ENCODE results near the gene MROH7. TPM values are rescaled to one million over a fixed set of nuclear protein-coding genes. Genes with fewer than 3 reads are reported as not detected.

The MROH7 gene
- total RNA-seq, 4 donors from 2014 or later, result 0.13 to 4.4 (median 0.60) TPM

DNA sequence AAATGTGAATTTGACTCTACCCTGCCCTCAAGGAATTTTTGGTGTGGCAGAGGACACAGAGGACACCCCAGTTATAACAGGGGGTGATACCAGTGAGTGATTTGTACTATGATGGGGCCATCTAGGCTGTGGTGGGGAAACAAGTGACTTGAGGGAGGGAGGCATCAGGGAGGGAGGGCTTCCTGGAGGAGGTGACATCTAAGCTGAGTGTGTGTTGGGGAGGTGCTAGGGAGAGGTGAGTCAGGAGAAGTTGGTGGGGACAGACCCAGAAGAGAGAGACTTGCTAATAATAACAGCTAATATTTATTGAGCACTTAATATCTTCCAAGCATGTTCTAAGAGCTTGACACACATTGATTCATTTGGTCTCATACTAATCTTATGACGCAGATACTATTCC is 54.2 kb downstream of the MROH7 start:
- intact Hi-C loops (cut with DNase I), result no loop called here
- H3K9me3 ChIP-seq, result no peaks in the 10 kb centered on the region
- H3K27ac ChIP-seq, result no peak overlapping the region
- DNase-seq, result no peak
- no peaks in the 10 kb centered on the region for H3K4me1 ChIP-seq
- no peaks in the 10 kb centered on the region for H3K36me3 ChIP-seq
- WGBS, 2 donors, result 74 to 90% methylated on average over 1 of the region's 1 CpG
- no peak for TF ChIP-seq POLR2A (IDR thresholded peaks at IDR 0.05)
- TF ChIP-seq, protein P1, sequence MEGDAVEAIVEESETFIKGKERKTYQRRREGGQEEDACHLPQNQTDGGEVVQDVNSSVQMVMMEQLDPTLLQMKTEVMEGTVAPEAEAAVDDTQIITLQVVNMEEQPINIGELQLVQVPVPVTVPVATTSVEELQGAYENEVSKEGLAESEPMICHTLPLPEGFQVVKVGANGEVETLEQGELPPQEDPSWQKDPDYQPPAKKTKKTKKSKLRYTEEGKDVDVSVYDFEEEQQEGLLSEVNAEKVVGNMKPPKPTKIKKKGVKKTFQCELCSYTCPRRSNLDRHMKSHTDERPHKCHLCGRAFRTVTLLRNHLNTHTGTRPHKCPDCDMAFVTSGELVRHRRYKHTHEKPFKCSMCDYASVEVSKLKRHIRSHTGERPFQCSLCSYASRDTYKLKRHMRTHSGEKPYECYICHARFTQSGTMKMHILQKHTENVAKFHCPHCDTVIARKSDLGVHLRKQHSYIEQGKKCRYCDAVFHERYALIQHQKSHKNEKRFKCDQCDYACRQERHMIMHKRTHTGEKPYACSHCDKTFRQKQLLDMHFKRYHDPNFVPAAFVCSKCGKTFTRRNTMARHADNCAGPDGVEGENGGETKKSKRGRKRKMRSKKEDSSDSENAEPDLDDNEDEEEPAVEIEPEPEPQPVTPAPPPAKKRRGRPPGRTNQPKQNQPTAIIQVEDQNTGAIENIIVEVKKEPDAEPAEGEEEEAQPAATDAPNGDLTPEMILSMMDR (IDR thresholded peaks at IDR 0.05), result no peak
- no peaks in the 10 kb centered on the region for H3K27me3 ChIP-seq
- H3K4me3 ChIP-seq, result no peak overlapping the region

DNA sequence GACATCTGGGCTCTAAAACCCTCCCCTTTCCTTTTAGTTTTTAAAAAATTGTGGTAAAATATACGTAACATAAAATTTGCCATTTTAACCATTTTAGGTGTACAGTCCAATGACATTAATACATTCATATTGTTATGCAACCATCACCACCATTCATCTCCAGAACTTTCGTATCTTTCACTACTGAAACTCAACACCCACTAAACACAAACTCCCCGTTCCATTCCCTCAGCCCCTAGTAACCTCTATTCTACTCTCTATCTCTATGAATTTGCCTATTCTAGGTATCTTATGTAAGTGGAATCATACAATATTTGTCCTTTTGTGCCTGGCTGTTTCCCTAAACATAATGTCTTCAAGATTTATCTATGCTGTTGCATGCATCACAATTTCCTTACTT is 54.7 kb downstream of the MROH7 start:
- H3K27me3 ChIP-seq, result no peaks in the 10 kb centered on the region
- 70 to 73% methylated on average over 3 of the region's 3 CpGs for WGBS, 2 donors
- intact Hi-C loops (cut with DNase I), result no loop called here
- no peaks in the 10 kb centered on the region for H3K4me1 ChIP-seq
- no peaks in the 10 kb centered on the region for H3K36me3 ChIP-seq
- H3K27ac ChIP-seq, result no peak overlapping the region
- H3K4me3 ChIP-seq, result no peak overlapping the region
- DNase-seq, result no peak
- no peaks in the 10 kb centered on the region for H3K9me3 ChIP-seq
- TF ChIP-seq, protein P1 (IDR thresholded peaks at IDR 0.05), result no peak
- no peak for TF ChIP-seq POLR2A (IDR thresholded peaks at IDR 0.05)

DNA sequence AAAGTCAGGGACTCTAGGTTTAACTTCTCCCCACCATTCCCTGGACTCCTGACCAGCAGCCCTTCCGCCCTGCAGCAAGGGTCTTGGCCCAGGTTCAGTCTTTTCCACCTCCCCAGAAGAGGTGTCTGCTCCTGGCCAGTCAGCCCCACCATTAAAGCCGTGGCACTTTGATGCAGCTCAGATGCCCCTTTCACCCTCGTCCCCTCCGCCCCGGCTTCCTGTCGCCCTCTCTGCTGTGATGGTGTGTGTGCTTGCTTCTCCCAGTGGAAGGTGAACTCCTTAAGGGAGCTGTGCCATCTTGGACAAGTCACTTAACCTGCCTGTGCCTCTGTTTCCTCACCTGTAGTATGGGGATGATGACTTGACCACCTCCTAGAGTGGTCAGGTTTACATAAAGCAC is 56.3 kb downstream of the MROH7 start:
- intact Hi-C loops (cut with DNase I), result no loop called here
- WGBS, 2 donors, result 67 to 94% methylated on average over 1 to 6 of the region's 6 CpGs
- TF ChIP-seq, protein P1 (IDR thresholded peaks at IDR 0.05), result no peak
- no peak for TF ChIP-seq POLR2A (IDR thresholded peaks at IDR 0.05)
- Histone ChIP-seq H3K36me3 (no peaks in the 10 kb centered on the region), H3K4me3 (no peak overlapping the region), H3K27me3 (no peaks in the 10 kb centered on the region), H3K9me3 (no peaks in the 10 kb centered on the region), H3K27ac (no peak overlapping the region), H3K4me1 (no peaks in the 10 kb centered on the region)
- no peak for DNase-seq

DNA sequence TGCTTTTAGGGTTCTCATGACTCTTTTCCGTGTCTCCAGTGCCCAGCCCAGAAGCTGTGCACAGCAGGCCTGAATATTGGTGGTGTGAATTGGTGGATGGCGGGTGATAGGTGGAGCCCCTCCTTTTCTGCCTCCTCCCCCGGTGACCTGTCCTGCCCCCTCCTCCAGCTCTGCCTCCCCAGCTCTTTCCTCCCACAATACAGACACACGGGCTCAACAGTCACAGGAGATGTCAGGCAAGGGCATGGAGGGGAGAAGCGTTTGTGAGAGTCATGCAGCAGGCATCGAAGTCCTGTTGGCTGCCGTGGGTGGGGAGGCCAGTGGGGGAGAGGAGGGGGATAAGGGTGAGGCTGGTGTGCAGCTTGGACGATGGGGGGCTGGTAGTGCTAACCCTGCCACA is 56.8 kb downstream of the MROH7 start:
- no peak for TF ChIP-seq POLR2A (IDR thresholded peaks at IDR 0.05)
- TF ChIP-seq, protein P1 (IDR thresholded peaks at IDR 0.05), result no peak
- intact Hi-C loops (cut with DNase I), result no loop called here
- no peak for DNase-seq
- H3K36me3 ChIP-seq, result no peaks in the 10 kb centered on the region
- H3K4me1 ChIP-seq, result no peaks in the 10 kb centered on the region
- no peak overlapping the region for H3K27ac ChIP-seq
- H3K4me3 ChIP-seq, result no peak overlapping the region
- no peaks in the 10 kb centered on the region for H3K9me3 ChIP-seq
- 55 to 62% methylated on average over 4 to 7 of the region's 8 CpGs for WGBS, 2 donors
- no peaks in the 10 kb centered on the region for H3K27me3 ChIP-seq

DNA sequence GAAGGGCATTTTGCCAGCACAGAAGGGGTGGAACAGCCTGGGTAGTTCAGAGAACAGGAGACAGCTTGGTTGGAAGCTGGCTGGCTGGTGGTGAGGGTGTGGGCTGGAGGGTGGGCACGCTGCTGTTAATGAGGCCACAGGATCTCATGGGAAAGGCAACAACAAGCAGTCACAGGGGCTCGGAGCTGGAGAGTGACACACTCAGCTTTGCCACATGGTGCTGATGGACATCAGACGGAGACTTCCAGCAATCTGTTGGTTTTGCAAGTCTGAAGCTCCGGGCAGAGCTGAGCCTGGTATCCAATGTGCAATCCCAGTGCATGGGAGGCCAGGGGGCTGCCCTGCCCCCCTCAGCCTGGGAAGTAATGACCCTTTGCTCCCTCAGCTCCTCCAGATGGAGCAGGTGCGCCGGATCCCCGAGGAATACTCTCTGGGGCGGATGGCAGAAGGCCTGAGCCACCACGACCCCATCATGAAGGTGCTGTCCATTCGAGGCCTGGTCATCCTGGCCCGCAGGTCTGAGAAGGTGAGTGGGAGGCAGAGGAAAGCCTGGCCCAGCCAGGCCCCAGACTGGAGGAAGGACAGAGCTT is 58.4 kb downstream of the MROH7 start:
- Histone ChIP-seq H3K27ac (no peak overlapping the region), H3K9me3 (no peaks in the 10 kb centered on the region), H3K36me3 (no peaks in the 10 kb centered on the region), H3K4me3 (no peak overlapping the region), H3K4me1 (no peaks in the 10 kb centered on the region), H3K27me3 (no peaks in the 10 kb centered on the region)
- DNase-seq, result no peak
- WGBS, 2 donors, result 74 to 75% methylated on average over 2 to 4 of the region's 11 CpGs
- intact Hi-C loops (cut with DNase I), result no loop called here
- TF ChIP-seq POLR2A (IDR thresholded peaks at IDR 0.05), result no peak
- TF ChIP-seq, protein P1 (IDR thresholded peaks at IDR 0.05), result no peak
